EL (cell line): ENCODE results near the gene SIPA1L3.

Experiments
- DNase-seq: peaks from one replicate; pipeline ENCODE4 v3.0.0-alpha.2; 2016

The SIPA1L3 gene

DNA sequence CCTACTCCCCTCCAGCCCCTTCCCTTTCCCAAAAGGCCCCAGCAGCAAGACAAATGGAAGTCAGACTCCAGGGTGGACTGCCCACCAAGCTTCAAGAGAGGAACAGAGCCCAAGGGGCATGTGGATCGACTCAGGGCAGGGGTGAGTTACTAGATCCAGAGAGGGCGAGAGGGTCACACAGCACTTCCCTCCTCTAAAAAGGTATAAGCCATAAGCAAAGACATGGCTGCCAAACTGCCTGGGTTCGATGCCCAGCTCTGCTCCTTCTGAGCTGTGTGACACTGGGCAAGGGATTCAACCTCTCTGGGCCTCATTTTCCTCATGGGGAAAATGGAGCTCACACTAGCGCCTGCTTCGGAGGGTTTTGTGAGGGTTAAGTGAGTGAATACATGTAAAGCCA is 345.4 kb downstream of the SIPA1L3 start:
- no peak for DNase-seq

DNA sequence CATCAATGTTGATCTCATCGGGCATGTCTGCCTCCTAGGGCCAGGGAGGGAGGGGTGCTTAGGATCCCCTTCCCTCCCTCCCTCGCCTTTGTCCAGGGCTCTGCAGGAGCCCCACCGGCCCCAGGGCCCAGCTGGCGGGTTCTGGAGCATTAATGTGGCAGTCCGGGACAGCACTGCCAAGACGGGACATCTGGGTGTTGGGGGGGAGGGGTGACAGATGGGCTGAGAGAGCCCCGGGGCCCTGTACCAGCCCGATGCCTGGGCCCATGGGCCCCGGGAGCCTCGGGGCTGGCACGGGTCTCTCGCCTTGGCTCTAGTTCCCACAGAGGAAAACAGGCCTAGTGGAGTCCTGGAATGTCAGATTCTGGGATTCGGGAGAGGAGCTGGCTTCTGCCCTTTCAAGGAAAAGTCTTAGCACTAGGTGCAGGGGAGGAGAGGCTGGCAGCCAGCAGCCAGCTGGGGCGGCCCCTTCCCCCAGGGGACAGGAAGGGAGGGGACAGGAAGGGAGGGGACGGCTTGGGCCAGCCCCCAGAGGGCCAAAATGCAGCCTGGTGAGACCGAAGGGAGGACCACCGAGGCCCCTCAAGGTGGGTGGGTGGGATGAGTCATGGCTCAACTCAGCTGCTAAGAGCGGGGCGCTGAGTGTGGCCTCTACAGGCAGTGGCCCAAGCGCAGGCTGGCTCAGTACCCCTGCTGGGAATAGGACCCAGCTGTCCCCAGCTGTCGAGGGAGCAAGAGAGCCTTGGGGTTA is 346.1 kb downstream of the SIPA1L3 start:
- DNase-seq: no peak

DNA sequence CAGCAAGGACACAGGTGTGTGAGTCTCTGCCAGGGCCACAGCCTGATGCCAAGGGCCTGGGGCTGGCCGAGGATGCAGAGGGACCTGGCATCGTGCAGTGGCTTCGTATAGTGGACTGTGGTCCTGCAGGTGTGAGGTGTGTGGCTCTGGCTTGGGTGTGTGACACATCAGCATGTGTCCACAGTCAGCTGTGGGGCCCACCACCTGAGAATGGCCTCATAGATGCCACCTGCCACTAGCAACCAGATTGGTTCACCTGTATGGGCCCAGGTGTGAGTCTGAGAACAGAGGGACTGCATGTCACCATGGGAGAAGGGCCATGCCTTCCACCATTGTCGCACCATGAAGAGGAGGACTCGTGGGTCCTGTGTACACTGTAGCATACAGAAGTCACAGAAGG is 346.8 kb downstream of the SIPA1L3 start:
- DNase-seq: no peak

DNA sequence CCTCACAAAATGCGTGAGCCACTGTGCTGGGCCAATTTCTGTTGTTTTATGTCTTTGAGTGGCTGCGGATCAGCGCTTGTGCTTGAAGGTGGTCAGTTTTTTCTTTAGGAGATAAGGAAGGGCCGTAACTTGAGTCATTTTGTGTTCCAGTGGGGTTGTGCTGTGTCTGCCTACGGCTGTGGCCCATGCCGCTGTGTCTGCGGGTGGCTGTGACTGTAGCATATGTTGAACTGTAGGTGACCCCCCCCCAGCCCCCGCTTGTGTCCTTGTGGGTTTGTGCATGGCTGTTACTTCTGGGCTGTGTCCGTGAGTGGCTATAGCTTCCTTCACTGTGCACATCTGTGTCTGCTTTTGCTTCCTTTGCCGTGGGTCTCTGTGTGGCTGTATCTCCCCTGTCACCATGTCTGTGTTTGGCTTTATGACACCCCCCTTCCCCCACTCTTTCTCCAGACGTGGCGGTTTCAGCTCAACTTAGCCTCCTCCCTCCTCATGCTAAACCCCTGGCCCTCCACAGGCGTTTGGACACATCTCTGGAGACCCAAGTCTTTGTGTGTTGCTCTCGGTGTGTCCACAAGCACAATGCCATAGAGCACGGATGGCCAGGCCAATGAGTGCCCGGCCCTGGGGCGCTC is 348.5 kb downstream of the SIPA1L3 start:
- no peak for DNase-seq
